IMR-90 (cell line): ENCODE results near the gene LPCAT2.

Experiments
- CHD1 ChIP-seq: IDR thresholded peaks from 2 replicates; pipeline ENCODE4 v1.6.1; 2012; ENCODE audit warnings: low read depth, low read length, improper control_type of control experiment
- CTCF ChIP-seq: conservative IDR thresholded peaks from 2 replicates; pipeline ENCODE4 v1.5.1; 2012; ENCODE audit warnings: mild to moderate bottlenecking, low read depth, low read length, improper control_type of control experiment
- ELK1 ChIP-seq: fragments of 150-350 bp; IDR thresholded peaks from 2 replicates; pipeline ENCODE4 v1.6.1; 2016; ENCODE audit warnings: low read depth, mild to moderate bottlenecking, low read length, moderate library complexity, borderline replicate concordance
- POLR2A ChIP-seq: IDR thresholded peaks from 2 replicates; pipeline ENCODE4 v1.6.1; 2012; ENCODE audit warnings: mild to moderate bottlenecking, low read depth, low read length
- SMC3 ChIP-seq: fragments of 150-350 bp; IDR thresholded peaks from 2 replicates; pipeline ENCODE4 v1.6.1; 2016; ENCODE audit warnings: low read depth, mild to moderate bottlenecking, antibody characterized with exemption, low read length, moderate library complexity
- USF2 ChIP-seq: fragments of 150-350 bp; IDR thresholded peaks from 2 replicates; pipeline ENCODE4 v1.6.1; 2017; ENCODE audit warnings: mild to moderate bottlenecking, antibody characterized with exemption, low read length, low read depth

GRCh38 chr16:55552621-55553020, 43.7 kb downstream of the LPCAT2 start:
- no peak for TF ChIP-seq SMC3
- no peak for TF ChIP-seq CTCF
- no peak for TF ChIP-seq USF2
- no peak for TF ChIP-seq CHD1
- no peak for TF ChIP-seq ELK1
- no peak for TF ChIP-seq POLR2A
